HG03432 (cell line): Measurements from ENCODE around the gene SLC9A1.

Experiments used
- ATAC-seq: cut with Tn5 transposase; IDR thresholded peaks from one replicate; pipeline ENCODE4 v1.9.1; 2021; ENCODE audit warnings: mild to moderate bottlenecking, moderate library complexity; ENCODE audit not compliant: unreplicated experiment

SLC9A1 gene

DNA sequence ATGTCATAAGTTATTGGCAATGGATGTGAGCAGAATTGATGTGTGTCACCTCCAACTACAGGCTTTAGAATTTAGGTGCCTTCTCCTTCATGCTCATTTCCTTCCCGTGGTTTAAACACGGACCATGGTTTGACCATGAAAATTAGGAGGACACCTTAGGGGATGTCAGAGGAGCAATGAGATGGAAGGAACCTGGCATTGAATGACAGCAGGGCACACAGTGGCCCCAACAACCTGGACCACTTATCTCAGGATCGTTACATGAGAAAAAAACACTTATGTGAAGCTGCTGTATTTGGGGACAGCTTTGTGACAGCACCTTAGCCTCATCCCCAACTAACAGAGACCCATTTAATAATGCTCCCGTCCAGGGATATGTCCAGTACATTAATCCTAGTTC lies 70.8 kb downstream of the SLC9A1 start:
- ATAC-seq: no peak

DNA sequence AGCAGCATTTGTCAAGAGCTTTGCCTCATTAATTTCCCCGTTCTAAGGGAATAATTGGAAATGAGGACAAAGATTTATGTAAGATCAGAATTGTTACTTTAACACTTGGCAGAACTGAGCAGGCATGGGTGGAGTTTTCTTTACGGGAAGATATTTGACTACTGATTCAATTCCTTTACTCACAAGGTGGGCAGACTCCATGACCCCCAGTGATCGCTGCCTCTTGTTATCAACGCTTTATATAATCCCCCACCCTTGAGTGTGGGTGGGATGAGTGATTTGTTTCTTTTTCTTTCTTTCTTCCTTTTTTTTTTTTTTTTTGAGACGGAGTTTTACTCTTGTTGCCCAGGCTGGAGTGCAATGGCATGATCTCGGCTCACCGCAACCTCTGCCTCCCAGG lies 77.0 kb downstream of the SLC9A1 start:
- ATAC-seq: no peak

DNA sequence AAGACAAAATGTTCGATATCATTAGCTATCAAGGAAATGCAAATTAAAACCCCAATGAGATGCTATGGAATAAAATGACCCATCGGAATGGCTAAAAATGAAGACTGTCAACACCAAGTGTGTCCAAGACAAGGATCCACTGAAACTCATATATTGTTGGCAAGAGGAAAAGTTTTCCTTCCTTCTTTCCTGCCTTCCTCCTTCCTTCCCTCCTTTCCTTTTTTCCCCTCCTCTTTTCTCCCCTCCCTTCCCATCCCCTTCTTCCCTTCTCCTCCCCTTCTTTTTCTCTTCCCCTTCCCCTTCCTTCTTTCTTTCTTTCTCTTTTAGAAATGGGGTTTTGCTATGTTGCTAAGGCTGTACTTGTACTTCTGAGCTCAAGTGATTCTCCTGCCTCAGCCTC lies 78.1 kb downstream of the SLC9A1 start:
- no peak for ATAC-seq

DNA sequence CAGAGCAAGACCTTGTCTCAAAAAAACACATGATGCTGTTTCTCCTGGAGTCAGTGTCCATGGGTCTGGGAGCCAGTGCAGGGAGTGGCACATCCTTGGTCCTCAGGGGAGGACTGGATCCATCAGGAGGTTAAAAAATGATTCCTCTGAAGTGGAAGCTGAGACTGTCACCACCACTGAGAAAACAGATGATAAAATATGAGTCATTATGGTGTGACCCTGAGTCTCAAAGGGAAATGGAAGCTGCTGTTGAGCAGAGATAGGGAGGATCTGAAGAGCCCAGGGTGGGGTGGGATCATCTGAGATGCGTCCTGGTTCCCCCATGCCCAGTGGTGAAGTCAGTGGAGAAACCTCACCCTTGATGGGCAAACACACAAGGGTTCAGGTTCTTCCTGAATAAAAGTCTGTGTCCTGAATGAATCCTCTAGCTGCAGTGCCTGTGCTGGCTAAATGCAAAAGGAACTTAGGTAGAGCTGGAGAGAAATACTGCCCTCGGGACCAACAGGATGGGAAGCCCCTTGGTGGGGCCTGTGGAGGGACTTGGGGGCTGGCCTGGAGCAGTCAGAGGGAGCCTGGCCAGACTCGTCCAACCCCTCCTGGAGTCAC lies 80.6 kb downstream of the SLC9A1 start:
- ATAC-seq: no peak

- ATAC-seq: no peak
Measured at GRCh38 chr1:27071049-27071416, 83.9 kb downstream of the SLC9A1 start.

GRCh38 chr1:27070390-27071048 lies 84.4 kb downstream of the SLC9A1 start:
- ATAC-seq: no peak

DNA sequence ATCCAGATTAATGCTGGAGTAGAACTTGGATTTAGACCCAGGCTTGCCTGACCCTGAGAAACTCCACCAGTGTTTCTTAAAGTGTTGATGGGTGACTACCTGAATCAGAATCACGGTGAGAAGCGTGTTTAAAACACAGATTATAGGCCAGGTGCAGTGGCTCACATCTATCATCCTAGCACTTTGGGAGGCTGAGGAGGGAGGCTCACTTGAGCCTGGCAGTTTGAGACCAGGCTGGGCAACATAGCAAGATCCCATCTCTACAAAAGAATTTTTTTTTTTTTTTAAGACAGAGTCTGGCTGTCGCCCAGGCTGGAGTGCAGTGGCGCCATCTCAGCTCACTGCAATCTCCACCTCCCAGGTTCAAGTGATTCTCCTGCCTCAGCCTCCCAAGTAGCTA lies 86.0 kb downstream of the SLC9A1 start:
- no peak for ATAC-seq

- ATAC-seq: no peak
Measured at GRCh38 chr1:27065999-27066630, 88.8 kb downstream of the SLC9A1 start.

- ATAC-seq: no peak
Measured at GRCh38 chr1:27060891-27061290, 94.0 kb downstream of the SLC9A1 start.

- no peak for ATAC-seq
Measured at GRCh38 chr1:27058966-27059669, 95.8 kb downstream of the SLC9A1 start.

DNA sequence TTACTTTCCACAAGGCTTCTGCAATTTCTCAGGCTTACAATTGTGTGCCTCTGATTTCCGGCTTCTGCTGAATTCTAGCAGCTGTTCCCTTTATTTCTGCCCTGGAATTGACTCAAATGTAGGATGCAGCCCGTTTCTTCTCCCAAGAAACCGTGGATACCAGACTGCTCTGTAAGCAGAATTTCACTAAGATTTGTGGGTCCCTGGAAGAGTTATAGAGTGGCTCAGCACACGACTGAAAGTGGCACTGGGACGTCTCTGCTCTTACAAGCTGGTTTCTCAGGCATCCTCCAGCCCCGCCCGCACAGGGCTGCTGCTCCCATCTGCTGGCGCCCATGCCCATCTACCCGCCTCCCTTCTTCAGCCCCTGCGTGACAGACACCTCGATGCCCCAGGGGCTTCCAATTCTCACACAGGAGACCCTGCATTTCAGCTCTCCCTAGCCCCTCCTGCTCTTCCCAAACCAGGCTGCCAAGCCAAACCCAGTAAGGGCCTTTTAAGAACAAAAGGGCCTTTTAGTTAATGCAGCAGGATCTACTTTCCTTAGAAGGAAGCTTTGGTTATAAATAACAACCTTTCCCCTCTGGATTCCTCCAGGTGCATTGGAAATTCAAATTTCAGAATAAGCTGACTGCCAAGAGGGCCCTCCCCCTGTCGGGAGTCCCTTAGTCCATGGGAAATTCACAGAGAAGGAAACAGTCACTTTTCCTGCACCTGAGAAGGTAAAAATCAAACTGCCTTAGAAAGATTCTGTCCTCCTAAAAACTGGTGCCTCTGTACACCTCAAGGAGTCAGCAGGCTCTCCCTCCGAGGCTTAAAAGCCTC lies 96.9 kb downstream of the SLC9A1 start:
- no peak for ATAC-seq

DNA sequence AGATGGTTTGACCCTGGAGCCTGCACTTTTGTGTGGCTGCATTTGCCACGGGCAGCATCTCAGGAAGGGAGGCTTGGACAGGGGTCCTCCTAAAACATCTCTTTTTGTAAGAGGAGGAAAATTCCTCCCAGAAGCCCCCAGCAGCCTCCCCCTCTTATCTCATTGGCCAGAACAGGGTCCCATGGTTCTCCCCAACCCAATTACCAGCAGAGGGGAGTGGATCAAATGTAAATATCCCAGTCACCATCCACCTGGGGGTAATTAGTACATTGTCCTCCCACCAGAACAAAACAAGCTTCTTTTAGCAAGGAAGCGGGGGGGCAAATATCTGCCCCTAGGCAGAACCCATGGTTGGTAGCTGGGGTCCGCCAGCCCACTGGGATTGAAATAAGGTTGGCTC lies 97.5 kb downstream of the SLC9A1 start:
- ATAC-seq: no peak

- ATAC-seq: no peak
Measured at GRCh38 chr1:27053977-27054753, 100.8 kb downstream of the SLC9A1 start.

GRCh38 chr1:27052527-27052926 lies 102.4 kb downstream of the SLC9A1 start:
- no peak for ATAC-seq

DNA sequence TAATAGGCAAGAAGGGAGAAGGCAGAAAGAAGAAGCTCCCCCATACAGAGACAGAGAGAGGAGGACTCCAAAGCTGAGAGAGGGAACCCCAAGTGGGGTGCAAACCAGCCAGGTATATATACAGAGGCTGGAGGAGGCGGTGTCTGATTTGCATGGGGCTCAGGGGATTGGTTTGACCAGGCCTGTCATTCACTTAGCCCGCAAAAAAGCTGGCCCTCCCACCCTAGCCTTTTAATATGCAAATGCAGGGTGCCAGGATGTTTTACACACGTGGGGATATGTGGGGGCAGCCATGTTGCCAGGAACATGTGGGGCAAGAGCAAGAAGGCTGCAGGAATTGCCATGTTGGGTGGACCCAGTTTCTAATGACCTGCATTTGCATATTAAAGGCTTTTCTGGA lies 105.3 kb downstream of the SLC9A1 start:
- ATAC-seq: no peak

DNA sequence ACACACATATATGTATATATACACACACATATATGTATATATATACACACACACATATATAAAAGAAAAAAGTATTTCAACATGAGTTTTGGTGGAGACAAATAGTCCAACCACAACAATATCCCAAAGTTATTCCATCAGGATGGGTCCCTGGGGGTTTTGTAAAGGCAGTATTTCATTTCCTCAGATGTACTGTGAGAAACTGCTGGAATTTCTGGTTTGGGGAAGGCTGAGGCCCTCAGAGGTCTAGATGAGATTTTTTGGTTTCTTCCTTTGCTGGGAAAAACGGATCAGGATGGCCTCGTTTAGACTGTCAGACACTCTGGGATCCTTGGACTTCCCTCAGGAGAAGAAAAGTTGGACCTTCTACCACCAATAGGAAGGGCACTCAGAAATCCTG lies 105.8 kb downstream of the SLC9A1 start:
- no peak for ATAC-seq
